Sigmoid colon (tissue), 7 donors: Measurements from ENCODE around the gene PTCRA. TPM values are rescaled to one million over a fixed set of nuclear protein-coding genes. Genes with fewer than 3 reads are reported as not detected.

ENCODE experiments used
- DNase-seq: peaks from one replicate; pipeline ENCODE4 v3.0.0-alpha.2; 2019
- H3K27ac ChIP-seq, 4 donors: fragments of 200-600 bp; sonication (generic); one replicate each; pipeline ENCODE4 v1.5.1; 2016 to 2019; ENCODE audit warnings: mild to moderate bottlenecking in 1 of 4
- H3K27me3 ChIP-seq, 3 donors: fragments of 200-600 bp; sonication (generic); one replicate each; pipeline ENCODE4 v1.5.1; 2019; ENCODE audit warnings: mild to moderate bottlenecking in 1 of 3
- H3K36me3 ChIP-seq, 4 donors: fragments of 200-600 bp; sonication (generic); one replicate each; pipeline ENCODE4 v1.5.1; 2016 to 2019
- H3K4me1 ChIP-seq, 4 donors: fragments of 200-600 bp; sonication (generic); one replicate each; pipeline ENCODE4 v1.5.1; 2017 to 2019
- H3K4me3 ChIP-seq, 4 donors: fragments of 200-600 bp; sonication (generic); one replicate each; pipeline ENCODE4 v1.5.1; 2017 to 2019; ENCODE audit warnings: mild to moderate bottlenecking in 2 of 4, moderate library complexity in 1 of 4
- H3K9me3 ChIP-seq, 4 donors: fragments of 200-600 bp in 3 of 4; sonication (generic) in 3 of 4; one replicate each; pipeline versions ENCODE4 v1.5.1 to v1.6.1; 2013 to 2019
- EP300 ChIP-seq, 4 donors: sonication (generic); formaldehyde crosslinking; IDR thresholded peaks; one replicate each; pipeline ENCODE4 v1.6.1; 2017; ENCODE audit warnings: antibody characterized with exemption in 4 of 4
- POLR2A ChIP-seq, 2 donors: fragments of 450-650 bp; IDR thresholded peaks; one replicate each; pipeline ENCODE4 v1.6.1; 2016; ENCODE audit warnings: antibody characterized with exemption in 2 of 2, mild to moderate bottlenecking in 2 of 2, moderate library complexity in 2 of 2
- POLR2AphosphoS5 ChIP-seq, 4 donors: sonication (generic); formaldehyde crosslinking; IDR thresholded peaks; one replicate each; pipeline ENCODE4 v1.6.1; 2017; ENCODE audit warnings: antibody characterized with exemption in 4 of 4
- WGBS, 2 donors: extraction: QIAGEN DNeasy Blood & Tissue Kit; methylation state at CpG; one replicate each; pipeline ENCODE4 v1.1.7; 2013; 5-methylcytosine and 5-hydroxymethylcytosine counted together
- intact Hi-C: fragments of 100-400 bp; cut with DNase I; formaldehyde crosslinking; loops from one replicate; pipeline ENCODE4 v1.15.1; 2023
- polyA plus RNA-seq, 3 donors: library from polyadenylated mRNA; stranded (reverse); fragments of 200-250 nt; gene quantifications; one replicate each; pipeline ENCODE4 v1.2.3, GENCODE V29; 2013
- total RNA-seq, 4 donors: library from RNA; depleted of rRNA; stranded (reverse); fragments of >200 nt; gene quantifications; one replicate each; pipeline ENCODE4 v1.1.0, GENCODE V29; 2016
- TF ChIP-seq, protein P1 (sequence below), 4 experiments: fragments of 450-650 bp in 3 of 4; fragments of 200-600 bp in 1 of 4; IDR thresholded peaks; one replicate each; pipeline ENCODE4 v1.5.1; 2016 to 2019; ENCODE audit warnings: antibody characterized with exemption in 4 of 4, mild to moderate bottlenecking in 3 of 4, moderate library complexity in 2 of 4
- donor health status: healthy with polysubstance abuse.
- donor health status: Bipolar disorder and iron deficiency.
- donor health status: healthy.

The PTCRA gene
- total and polyA plus RNA-seq, 7 donors: 0.23 TPM; not detected in 6

DNA sequence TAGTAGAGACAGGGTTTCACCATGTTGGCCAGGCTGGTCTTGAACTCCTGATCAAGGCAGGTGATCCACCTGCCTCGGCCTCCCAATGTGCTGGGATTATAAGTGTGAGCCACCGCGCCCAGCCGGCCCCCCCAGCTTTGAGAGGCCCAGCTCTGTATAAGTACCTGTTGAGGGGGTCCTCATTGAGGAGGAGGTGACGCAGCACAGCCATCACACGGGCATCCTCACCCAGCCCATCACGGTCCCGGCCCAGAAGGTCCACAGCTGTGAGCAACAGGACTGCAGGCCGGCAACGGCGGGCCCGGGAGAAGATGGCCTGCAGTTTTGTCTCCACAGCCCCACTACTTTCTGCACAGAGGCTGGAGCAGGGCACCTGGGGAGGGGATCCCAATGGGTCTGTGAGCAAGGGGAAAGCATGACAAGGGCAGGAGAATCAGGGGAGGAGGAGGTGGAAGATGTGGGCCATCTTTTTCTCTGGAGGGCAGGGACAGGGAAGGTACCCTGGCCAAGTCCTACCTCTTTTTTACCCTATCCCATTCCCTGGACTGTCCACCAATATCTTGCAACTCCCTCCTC lies 52.4 kb downstream of the PTCRA start:
- WGBS, 2 donors: 97% methylated on average over 12 of the region's 12 CpGs
- H3K4me1 ChIP-seq: peaks cover 0 to 8% (median 4%) of the 10 kb centered on the region in 4 donors
- H3K9me3 ChIP-seq: no peaks in the 10 kb centered on the region
- H3K36me3 ChIP-seq: peaks cover 18 to 60% (median 25%) of the 10 kb centered on the region in 4 donors
- no peak for DNase-seq
- TF ChIP-seq POLR2AphosphoS5 (IDR thresholded peaks at IDR 0.05): no peak
- TF ChIP-seq POLR2A (IDR thresholded peaks at IDR 0.05): no peak
- TF ChIP-seq, protein P1, sequence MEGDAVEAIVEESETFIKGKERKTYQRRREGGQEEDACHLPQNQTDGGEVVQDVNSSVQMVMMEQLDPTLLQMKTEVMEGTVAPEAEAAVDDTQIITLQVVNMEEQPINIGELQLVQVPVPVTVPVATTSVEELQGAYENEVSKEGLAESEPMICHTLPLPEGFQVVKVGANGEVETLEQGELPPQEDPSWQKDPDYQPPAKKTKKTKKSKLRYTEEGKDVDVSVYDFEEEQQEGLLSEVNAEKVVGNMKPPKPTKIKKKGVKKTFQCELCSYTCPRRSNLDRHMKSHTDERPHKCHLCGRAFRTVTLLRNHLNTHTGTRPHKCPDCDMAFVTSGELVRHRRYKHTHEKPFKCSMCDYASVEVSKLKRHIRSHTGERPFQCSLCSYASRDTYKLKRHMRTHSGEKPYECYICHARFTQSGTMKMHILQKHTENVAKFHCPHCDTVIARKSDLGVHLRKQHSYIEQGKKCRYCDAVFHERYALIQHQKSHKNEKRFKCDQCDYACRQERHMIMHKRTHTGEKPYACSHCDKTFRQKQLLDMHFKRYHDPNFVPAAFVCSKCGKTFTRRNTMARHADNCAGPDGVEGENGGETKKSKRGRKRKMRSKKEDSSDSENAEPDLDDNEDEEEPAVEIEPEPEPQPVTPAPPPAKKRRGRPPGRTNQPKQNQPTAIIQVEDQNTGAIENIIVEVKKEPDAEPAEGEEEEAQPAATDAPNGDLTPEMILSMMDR (IDR thresholded peaks at IDR 0.05): no peak
- no peak for TF ChIP-seq EP300 (IDR thresholded peaks at IDR 0.05)
- intact Hi-C loops: no loop called here
- H3K27me3 ChIP-seq: no peaks in the 10 kb centered on the region
- H3K4me3 ChIP-seq: no peak overlapping the region
- H3K27ac ChIP-seq: no peak overlapping the region

DNA sequence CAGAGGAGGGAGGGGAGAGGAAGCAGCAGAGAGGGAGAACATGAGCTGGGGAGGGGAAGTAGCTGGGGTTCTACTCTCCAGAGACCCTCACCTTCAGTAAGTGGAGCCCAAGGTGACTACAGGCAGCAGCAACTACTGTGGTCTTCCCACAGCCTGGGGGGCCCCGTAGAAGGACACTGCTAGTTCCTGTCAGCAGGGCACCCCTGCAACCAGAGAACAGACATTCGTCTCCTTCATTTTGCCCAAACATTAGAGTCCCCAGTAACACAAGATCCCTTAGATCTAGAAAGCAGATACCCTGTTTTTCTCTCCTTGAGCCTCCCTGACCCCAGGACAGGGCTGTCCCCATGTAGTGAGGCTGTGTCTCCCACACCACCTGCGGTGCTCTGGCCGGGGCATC lies 52.9 kb downstream of the PTCRA start:
- intact Hi-C loops: no loop called here
- Histone ChIP-seq H3K36me3 (peaks cover 18 to 54% (median 25%) of the 10 kb centered on the region in 4 donors), H3K9me3 (no peaks in the 10 kb centered on the region), H3K4me3 (no peak overlapping the region), H3K27ac (no peak overlapping the region), H3K27me3 (no peaks in the 10 kb centered on the region), H3K4me1 (peaks cover 0 to 8% (median 4%) of the 10 kb centered on the region in 4 donors)
- DNase-seq: no peak
- TF ChIP-seq POLR2AphosphoS5 (IDR thresholded peaks at IDR 0.05): no peak
- TF ChIP-seq, protein P1 (IDR thresholded peaks at IDR 0.05): no peak
- 81 to 86% methylated on average over 4 of the region's 4 CpGs for WGBS, 2 donors

DNA sequence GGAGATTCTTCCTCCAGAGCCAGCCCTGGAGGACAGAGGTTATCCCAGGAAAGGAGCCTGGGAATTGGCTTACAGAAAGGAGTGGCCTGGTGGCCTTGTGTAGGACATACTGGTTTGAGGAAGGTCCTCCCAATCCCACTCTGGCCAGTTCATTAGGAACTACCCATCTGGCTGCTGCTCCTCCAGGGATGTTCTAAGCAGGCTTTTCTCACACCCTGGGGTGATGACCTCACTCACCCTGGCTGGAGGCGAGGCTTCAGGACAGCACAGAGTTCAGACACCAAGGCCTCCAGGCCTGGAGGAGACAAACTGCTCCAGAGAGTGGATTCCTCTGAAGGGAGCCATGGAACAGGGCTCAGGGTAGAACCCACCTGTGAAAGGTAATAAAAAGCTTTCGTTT lies 53.6 kb downstream of the PTCRA start:
- peaks cover 0 to 8% (median 4%) of the 10 kb centered on the region in 4 donors for H3K4me1 ChIP-seq
- intact Hi-C loops: no loop called here

DNA sequence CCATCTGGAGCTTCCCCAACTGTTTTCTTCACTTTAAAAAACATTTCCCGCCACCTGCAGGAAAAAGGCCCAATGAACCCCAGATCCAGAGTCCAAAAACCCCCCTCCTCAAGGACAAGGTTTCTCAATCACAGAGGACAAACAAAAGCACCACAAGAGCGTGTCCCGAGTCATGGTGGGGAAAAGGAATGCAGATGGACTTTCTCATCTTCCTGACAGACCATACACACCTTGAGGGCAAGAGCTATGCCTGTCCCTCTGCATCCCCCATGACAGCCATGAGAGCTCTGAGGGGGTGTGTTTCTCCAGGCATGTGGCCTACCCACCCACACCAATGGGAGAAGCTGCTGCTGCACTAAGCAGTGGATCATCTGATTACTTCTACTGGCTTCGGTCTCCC lies 54.1 kb downstream of the PTCRA start:
- no peak for TF ChIP-seq EP300 (IDR thresholded peaks at IDR 0.05)
- TF ChIP-seq POLR2AphosphoS5 (IDR thresholded peaks at IDR 0.05): no peak
- TF ChIP-seq POLR2A (IDR thresholded peaks at IDR 0.05): no peak
- TF ChIP-seq, protein P1 (IDR thresholded peaks at IDR 0.05): no peak
- Histone ChIP-seq H3K36me3 (peaks cover 14 to 46% (median 19%) of the 10 kb centered on the region in 4 donors), H3K27ac (no peak overlapping the region), H3K4me1 (peaks cover 0 to 8% (median 4%) of the 10 kb centered on the region in 4 donors), H3K4me3 (no peak overlapping the region), H3K27me3 (no peaks in the 10 kb centered on the region), H3K9me3 (no peaks in the 10 kb centered on the region)
- intact Hi-C loops: no loop called here
- no peak for DNase-seq
- WGBS, 2 donors: 95 to 97% methylated on average over 4 of the region's 4 CpGs

More for the DNA sequence above, 53.6 kb downstream of the PTCRA start:
- Histone ChIP-seq H3K9me3 (no peaks in the 10 kb centered on the region), H3K27me3 (no peaks in the 10 kb centered on the region), H3K36me3 (peaks cover 18 to 48% (median 22%) of the 10 kb centered on the region in 4 donors), H3K27ac (no peak overlapping the region), H3K4me3 (no peak overlapping the region)
- DNase-seq: no peak
- TF ChIP-seq, protein P1 (IDR thresholded peaks at IDR 0.05): no peak
- TF ChIP-seq EP300 (IDR thresholded peaks at IDR 0.05) (no peak), POLR2A (IDR thresholded peaks at IDR 0.05) (no peak), POLR2AphosphoS5 (IDR thresholded peaks at IDR 0.05) (no peak)
- WGBS, 2 donors: 92 to 96% methylated on average over 2 of the region's 2 CpGs
